ENCODE measurements around the gene CPT1B. TPM values are rescaled to one million over a fixed set of nuclear protein-coding genes. Genes with fewer than 3 reads are reported as not detected.
"Not testable (repeated sequence)": the region's sequence is repeated elsewhere in the genome, so short reads cannot be mapped to it uniquely, and the experiment has no call there.

CPT1B gene
- total RNA-seq (2014; rRNA removed; shearing (Covaris generic); ENCODE audit: low replicate concordance): 0.35 and 10.4 TPM in 2 replicates

- in situ Hi-C loops (cut with HindIII; ENCODE audit: low pct_unique_long_range_greater_than_20kb, low sequenced_read_pairs): no loop called here
- no peak for DNase-seq (ENCODE audit: low read depth)
Observed at GRCh38 chr22:50577987-50578775, at the start of gene CPT1B. Gene CPT1B, minus strand, starts transcription at chr22:50578427. Its CDS starts 512 bp downstream, at chr22:50577915.

- DNase-seq (ENCODE audit: low read depth): no peak
- in situ Hi-C loops (cut with HindIII; ENCODE audit: low pct_unique_long_range_greater_than_20kb, low sequenced_read_pairs): no loop called here
Observed at GRCh38 chr22:50626850-50627641, 48.8 kb upstream of the CPT1B start.

GRCh38 chr22:50626314-50626849 is 48.2 kb upstream of the CPT1B start:
- in situ Hi-C loops (cut with HindIII; ENCODE audit: low pct_unique_long_range_greater_than_20kb, low sequenced_read_pairs): no loop called here
- no peak for DNase-seq (ENCODE audit: low read depth)

GRCh38 chr22:50625568-50626313 is 47.5 kb upstream of the CPT1B start:
- DNase-seq (ENCODE audit: low read depth): no peak
- in situ Hi-C loops (cut with HindIII; ENCODE audit: low pct_unique_long_range_greater_than_20kb, low sequenced_read_pairs): no loop called here

GRCh38 chr22:50625131-50625567 is 46.9 kb upstream of the CPT1B start:
- no peak for DNase-seq (ENCODE audit: low read depth)
- in situ Hi-C loops (cut with HindIII; ENCODE audit: low pct_unique_long_range_greater_than_20kb, low sequenced_read_pairs): no loop called here

DNA sequence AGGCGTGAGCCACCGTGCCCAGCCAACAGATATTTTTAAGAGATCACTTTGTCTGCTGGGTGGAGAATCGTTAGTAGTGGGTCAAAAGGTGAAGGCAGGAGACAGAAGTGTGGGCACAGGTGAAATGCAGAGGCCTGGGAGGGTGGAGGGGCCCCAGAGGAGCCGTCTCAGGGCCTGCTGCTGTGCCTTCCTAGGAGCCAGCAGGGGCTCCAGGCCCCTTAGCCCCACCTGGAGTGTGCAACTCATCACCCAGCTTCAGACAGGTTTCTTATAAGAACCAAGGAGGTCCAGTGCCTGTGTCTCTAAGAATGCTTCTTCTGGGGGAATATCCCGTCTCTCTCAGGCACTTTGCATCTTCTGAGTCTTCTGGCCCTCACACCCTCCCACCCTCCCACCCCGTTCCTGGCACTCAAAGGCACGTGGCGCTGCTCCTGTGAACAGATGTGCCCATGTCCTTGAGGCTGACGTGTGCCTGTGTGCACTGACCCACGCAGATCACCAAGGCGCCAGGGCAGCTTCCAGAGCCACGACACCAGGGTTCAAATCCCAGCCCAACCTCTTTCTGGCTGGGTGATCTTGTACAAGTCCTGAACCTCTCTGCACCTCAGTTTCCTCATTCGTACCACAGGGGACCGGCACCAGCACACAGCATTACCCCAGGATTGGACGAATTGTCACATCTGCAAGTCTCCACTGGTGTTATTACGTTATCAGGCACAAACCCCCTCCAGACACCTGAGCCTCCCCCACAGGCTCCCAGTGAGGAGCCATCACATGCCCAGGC is 46.3 kb upstream of the CPT1B start:
- DNase-seq (ENCODE audit: low read depth): no peak
- in situ Hi-C loops (cut with HindIII; ENCODE audit: low pct_unique_long_range_greater_than_20kb, low sequenced_read_pairs): no loop called here

DNA sequence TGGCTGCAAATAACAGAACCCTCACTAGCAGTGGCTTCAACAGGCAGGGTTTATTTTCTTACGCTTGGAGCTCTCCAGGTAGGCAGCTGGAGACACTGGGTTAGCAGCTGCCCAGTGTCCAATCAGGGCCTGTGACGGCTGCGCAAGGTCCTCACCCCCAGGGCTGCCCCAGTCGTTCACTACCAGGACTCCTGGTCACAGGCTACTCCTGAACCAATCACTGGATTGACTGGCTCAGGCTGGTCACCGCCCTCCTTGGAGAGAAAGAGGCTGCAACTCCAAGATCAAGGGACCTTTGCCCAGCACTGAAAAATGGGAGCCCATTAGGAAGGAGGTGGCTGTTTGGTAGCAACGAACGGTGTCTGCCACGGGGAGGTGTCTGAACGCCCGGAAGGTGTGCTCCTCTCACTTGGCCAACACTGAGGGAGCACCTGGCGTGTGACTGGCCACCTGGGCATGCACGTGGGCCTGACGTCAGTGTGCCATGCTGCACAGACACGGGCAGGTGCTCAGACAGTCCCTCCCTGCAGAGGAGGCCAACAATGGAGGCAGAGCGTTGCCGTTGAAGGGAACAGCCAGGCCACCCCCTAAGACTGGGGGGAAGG is 44.6 kb upstream of the CPT1B start:
- no peak for DNase-seq (ENCODE audit: low read depth)
- in situ Hi-C loops (cut with HindIII; ENCODE audit: low pct_unique_long_range_greater_than_20kb, low sequenced_read_pairs): no loop called here

DNA sequence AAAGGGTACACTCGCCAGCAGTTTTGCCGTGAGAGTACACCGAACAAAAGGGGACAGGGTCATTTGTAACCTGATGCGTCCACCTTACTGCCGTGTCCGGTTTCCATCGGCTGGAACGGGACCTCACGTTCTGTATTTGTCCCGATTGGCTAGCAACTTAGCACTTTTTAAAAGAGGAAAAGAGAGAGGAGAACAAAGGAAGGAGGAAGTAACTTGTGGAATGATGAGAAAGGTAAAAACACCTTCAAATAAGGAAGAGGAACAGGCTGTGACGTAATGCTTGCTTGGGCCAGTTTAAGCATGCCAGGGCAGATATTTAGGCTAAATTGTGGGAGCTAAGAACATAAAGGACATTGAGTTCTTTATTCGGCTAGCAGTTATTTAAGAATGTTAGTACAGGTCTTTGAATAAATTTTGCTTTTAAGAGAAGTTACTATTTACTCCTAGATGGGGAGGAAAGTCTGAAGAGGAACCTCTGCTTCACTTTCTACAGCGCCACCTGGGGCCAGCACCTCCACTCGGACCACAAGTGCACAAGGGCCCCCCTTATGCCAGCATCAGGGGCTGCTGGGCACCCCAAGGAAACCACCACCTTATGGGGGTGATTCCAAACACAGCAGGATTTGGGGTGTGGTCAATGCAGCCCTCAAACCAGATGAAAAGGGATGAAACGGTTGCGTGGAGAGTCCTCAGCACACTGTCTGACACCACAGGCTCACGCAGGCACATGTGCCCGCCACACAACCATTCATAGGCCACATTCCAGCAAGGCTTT is 43.9 kb upstream of the CPT1B start:
- no peak for DNase-seq (ENCODE audit: low read depth)
- in situ Hi-C loops (cut with HindIII; ENCODE audit: low pct_unique_long_range_greater_than_20kb, low sequenced_read_pairs): no loop called here

- no peak for DNase-seq (ENCODE audit: low read depth)
- in situ Hi-C loops (cut with HindIII; ENCODE audit: low pct_unique_long_range_greater_than_20kb, low sequenced_read_pairs): no loop called here
Observed at GRCh38 chr22:50621356-50621880, 43.2 kb upstream of the CPT1B start.

DNA sequence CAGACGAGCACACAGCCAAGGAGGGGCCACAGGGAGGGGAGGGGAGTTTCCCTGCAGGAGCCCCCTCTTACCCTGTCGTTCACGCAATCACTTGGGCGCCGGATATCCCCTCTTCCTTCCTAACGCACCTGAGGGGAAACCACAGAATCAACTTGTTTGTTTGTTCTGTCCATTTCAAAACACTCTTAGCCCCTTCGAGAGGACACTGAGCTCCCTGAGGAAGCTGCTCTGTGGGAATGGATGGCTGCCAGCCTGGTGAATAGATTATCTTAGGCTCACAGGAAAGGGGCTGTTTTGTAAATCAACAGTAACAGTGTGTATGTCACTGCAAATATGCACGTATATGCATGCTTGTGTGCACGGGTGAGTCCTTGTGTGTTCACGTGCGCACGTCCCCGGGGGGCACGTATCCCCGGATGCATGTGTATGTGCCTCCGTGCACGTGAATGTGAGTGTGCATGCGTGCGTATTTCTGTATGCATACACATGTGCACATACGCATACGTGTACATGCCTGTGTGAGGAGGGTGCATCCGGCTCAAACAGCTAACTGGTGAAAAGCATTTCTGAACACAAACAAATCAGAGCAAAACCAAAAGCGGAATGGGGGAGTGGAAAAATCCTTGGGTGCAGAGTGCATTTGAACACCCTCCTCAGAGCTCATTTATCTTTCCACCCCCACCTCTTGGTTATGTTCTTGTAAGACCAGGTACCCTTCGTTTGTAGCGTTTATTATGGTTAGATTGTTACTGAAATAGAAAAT is 42.5 kb upstream of the CPT1B start:
- in situ Hi-C loops (cut with HindIII; ENCODE audit: low pct_unique_long_range_greater_than_20kb, low sequenced_read_pairs): no loop called here
- DNase-seq (ENCODE audit: low read depth): peak; percentile 82

GRCh38 chr22:50614296-50614695 is 36.1 kb upstream of the CPT1B start:
- in situ Hi-C loops (cut with HindIII; ENCODE audit: low pct_unique_long_range_greater_than_20kb, low sequenced_read_pairs); DNase-seq (ENCODE audit: low read depth): not testable (repeated sequence)

GRCh38 chr22:50613291-50613981 is 35.2 kb upstream of the CPT1B start:
- in situ Hi-C loops (cut with HindIII; ENCODE audit: low pct_unique_long_range_greater_than_20kb, low sequenced_read_pairs): no loop called here
- no peak for DNase-seq (ENCODE audit: low read depth)

DNA sequence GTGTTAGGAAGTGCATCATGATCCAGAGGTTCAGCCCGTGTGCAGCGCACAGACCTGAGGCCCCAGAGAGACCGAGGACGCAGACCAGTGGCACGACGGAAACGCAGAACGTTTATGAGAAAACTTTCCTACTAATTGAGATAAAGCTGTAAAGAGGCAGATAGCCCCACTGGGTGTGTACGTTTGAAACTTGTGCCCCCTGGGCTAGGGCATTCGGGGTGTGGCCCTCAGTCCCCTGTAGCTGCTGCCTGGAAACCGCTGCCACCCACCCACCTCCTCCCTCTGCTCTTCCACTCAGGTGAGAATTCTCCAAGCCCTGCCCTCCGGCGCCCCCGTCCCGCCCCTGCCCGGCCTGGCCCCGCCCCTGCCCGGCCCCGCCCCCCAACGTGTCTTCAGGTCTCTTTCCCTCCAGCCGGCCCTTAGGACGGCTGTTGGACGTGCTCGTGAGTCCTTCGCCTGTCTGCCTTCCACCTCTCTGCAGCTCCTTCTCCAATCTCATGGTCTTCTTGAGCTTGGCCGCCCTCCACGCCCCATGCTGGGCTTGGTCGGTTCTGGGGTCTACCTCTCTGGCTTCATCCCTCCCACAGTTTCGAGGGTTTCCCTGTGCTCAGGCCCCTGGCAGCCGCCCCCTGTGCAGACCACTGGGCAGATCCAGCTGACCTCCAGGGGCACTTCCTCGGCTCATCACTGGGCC is 34.4 kb upstream of the CPT1B start:
- DNase-seq (ENCODE audit: low read depth): no peak
- in situ Hi-C loops (cut with HindIII; ENCODE audit: low pct_unique_long_range_greater_than_20kb, low sequenced_read_pairs): no loop called here

DNA sequence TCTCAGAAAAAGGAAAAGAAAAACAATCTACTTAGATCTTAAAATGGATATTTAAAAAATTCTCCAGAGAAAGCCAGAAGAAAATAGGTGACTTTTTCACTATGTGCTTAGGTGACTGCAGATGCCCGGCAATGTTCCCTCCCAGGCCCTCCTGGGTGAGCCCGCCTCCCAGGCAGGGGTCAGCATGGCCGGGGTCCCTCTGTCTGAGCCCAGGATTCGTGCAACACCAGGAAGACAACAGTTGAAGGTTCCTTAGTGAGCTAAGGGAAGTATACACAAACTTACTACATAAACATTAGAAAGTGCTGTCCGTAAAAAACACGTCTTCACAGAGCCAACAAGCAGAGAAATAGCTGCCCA is 33.9 kb upstream of the CPT1B start:
- no peak for DNase-seq (ENCODE audit: low read depth)
- in situ Hi-C loops (cut with HindIII; ENCODE audit: low pct_unique_long_range_greater_than_20kb, low sequenced_read_pairs): no loop called here
